ENCODE results near the gene ZC3H12C. TPM values are rescaled to one million over a fixed set of nuclear protein-coding genes. Genes with fewer than 3 reads are reported as not detected.

Gene ZC3H12C
- 9.4 and 10.3 TPM in 2 replicates for total RNA-seq

GRCh38 chr11:110092515-110093406 lies at the start of gene ZC3H12C:
ZC3H12C (plus strand) TSS chr11:110093392; CDS start chr11:110093412, 20 bp downstream.

Other genes with a start within 250 kb of the ZC3H12C start
- 45.4 and 71.7 TPM in 2 replicates for gene RDX, start 203.2 kb downstream of the ZC3H12C start, total RNA-seq